GM12878 (cell line): ENCODE results near the gene CHIC2. TPM values are rescaled to one million over a fixed set of nuclear protein-coding genes. Genes with fewer than 3 reads are reported as not detected.

Source experiments
- ATAC-seq: fragments of 200-7000 bp; cut with Tn5 transposase; 3 replicates; pipeline ENCODE4 v1.9.1; 2020; ENCODE audit warnings: mild to moderate bottlenecking, moderate library complexity
- BruUV-seq: library from RNA; stranded (reverse); fragments of 400-500 nt; replicated peaks from 2 replicates; lab custom pipeline; 2021; lab: Mats Ljungman, UMichigan
- CTCF ChIA-PET: fragments of 300-600 bp; sonication (Branson Sonifier 250); formaldehyde crosslinking; extraction: SDS; loops from one replicate; lab custom pipeline; 2021; ENCODE audit warnings: inconsistent platforms; lab: Yijun Ruan, JAX
- POLR2A ChIA-PET: fragments of 350-600 bp; formaldehyde crosslinking; extraction: SDS; loops from one replicate; lab custom pipeline; 2021; ENCODE audit warnings: inconsistent platforms; lab: Charles Lee
- RAD21 ChIA-PET: fragments of 300-600 bp; sonication (Branson Sonifier 250); formaldehyde crosslinking; loops from one replicate; lab custom pipeline; 2023; ENCODE audit warnings: antibody characterized with exemption; ENCODE audit not compliant: unreplicated experiment; lab: Charles Lee
- SMC1A ChIA-PET: fragments of 300-600 bp; sonication (Branson Sonifier 250); formaldehyde crosslinking; loops from one replicate; lab custom pipeline; 2023; ENCODE audit not compliant: unreplicated experiment, uncharacterized antibody; lab: Charles Lee
- DNase-seq: peaks from one replicate; pipeline ENCODE4 v3.0.0-alpha.2; 2011; ENCODE audit warnings: low read depth, low spot score
- FAIRE-seq: peaks from 3 replicates; lab custom pipeline; 2011; peaks lifted over from hg19 to GRCh38; lab: Jason Lieb, UNC
- H2AFZ ChIP-seq: 2 replicates; pipeline ENCODE4 v1.6.0; 2011; ENCODE audit warnings: low read depth, low read length, control low read depth; ENCODE audit not compliant: control insufficient read depth
- H3K27ac ChIP-seq: 2 replicates; pipeline ENCODE4 v1.5.1; 2011; ENCODE audit warnings: control low read depth; ENCODE audit not compliant: control insufficient read depth, insufficient read depth
- H3K27me3 ChIP-seq, 2 experiments: replicated peaks in 1 of 2; 2 replicates each; pipeline versions ENCODE4 v1.6.0 to v1.6.1; 2011; ENCODE audit warnings: low read length in 1 of 2; ENCODE audit not compliant: control insufficient read depth in 2 of 2, insufficient read depth in 2 of 2
- H3K36me3 ChIP-seq, 2 experiments: 2 replicates each; pipeline ENCODE4 v1.5.1; 2011; ENCODE audit warnings: low read length in 1 of 2; ENCODE audit not compliant: control insufficient read depth in 2 of 2, insufficient read depth in 2 of 2
- H3K4me1 ChIP-seq: 2 replicates; pipeline ENCODE4 v1.6.1; 2011; ENCODE audit warnings: mild to moderate bottlenecking, low read length, moderate library complexity, mixed read lengths; ENCODE audit not compliant: control insufficient read depth, insufficient read depth
- H3K4me2 ChIP-seq: 2 replicates; pipeline ENCODE4 v1.6.0; 2011; ENCODE audit warnings: control low read depth; ENCODE audit not compliant: control insufficient read depth, insufficient read depth
- H3K4me3 ChIP-seq: fragments of 200-600 bp; sonication (generic); 2 replicates; pipeline ENCODE4 v1.5.1; 2016
- H3K79me2 ChIP-seq: 2 replicates; pipeline ENCODE4 v1.6.0; 2011; ENCODE audit warnings: low read length; ENCODE audit not compliant: control insufficient read depth, insufficient read depth
- H3K9ac ChIP-seq: 2 replicates; pipeline ENCODE4 v1.8.0; 2011; ENCODE audit warnings: low read length, control low read depth, mixed read lengths; ENCODE audit not compliant: control insufficient read depth, insufficient read depth
- H3K9me3 ChIP-seq: replicated peaks from 3 replicates; pipeline ENCODE4 v1.5.1; 2011; ENCODE audit warnings: mild to moderate bottlenecking, low read length; ENCODE audit not compliant: control insufficient read depth, insufficient read depth
- H4K20me1 ChIP-seq: 2 replicates; pipeline ENCODE4 v1.6.0; 2011; ENCODE audit not compliant: control insufficient read depth, insufficient read depth
- CHD4 ChIP-seq: fragments of 200-600 bp; sonication (generic); IDR thresholded peaks from 2 replicates; pipeline ENCODE4 v1.6.1; 2016; ENCODE audit warnings: mild to moderate bottlenecking
- FOXK2 ChIP-seq: fragments of 450-650 bp; IDR thresholded peaks from 2 replicates; pipeline ENCODE4 v1.6.1; 2017; ENCODE audit warnings: mild to moderate bottlenecking, moderate library complexity
- HDAC2 ChIP-seq: fragments of 200-600 bp; sonication (generic); IDR thresholded peaks from 2 replicates; pipeline ENCODE4 v1.6.1; 2017
- MTA2 ChIP-seq: fragments of 450-650 bp; IDR thresholded peaks from 2 replicates; pipeline ENCODE4 v1.6.1; 2016; ENCODE audit warnings: low read depth, mild to moderate bottlenecking, moderate library complexity
- MTA3 ChIP-seq: IDR thresholded peaks from 2 replicates; pipeline ENCODE4 v1.6.1; 2012; ENCODE audit warnings: low read length, inconsistent platforms, borderline replicate concordance
- MYB ChIP-seq: fragments of 150-350 bp; IDR thresholded peaks from 2 replicates; pipeline ENCODE4 v1.6.1; 2014; ENCODE audit warnings: mild to moderate bottlenecking, low read depth, low read length, borderline replicate concordance
- POLR2A ChIP-seq: IDR thresholded peaks from 2 replicates; pipeline ENCODE4 v1.6.1; 2011; ENCODE audit warnings: low read depth, mild to moderate bottlenecking, low read length
- WGBS: methylation state at CpG from one replicate; pipeline ENCODE4 v1.1.6; 2016; ENCODE audit warnings: low lambda C conversion rate; ENCODE audit not compliant: insufficient replicate concordance, insufficient coverage; ENCODE audit errors: missing lambda C conversion rate; 5-methylcytosine and 5-hydroxymethylcytosine counted together
- in situ Hi-C: fragments of 300-500 bp; cut with MboI; formaldehyde crosslinking; loops from 9 replicates; pipeline ENCODE4 v1.14.3; 2018; ENCODE audit warnings: mixed read lengths
- intact Hi-C: fragments of 100-400 bp; cut with micrococcal nuclease; formaldehyde crosslinking; loops from one replicate; pipeline ENCODE4 v1.14.2; 2022; ENCODE audit not compliant: unreplicated experiment
- polyA plus RNA-seq, 11 experiments: library from polyadenylated mRNA; depleted of rRNA in 4 of 11; unstranded in 6 of 11; stranded (reverse) in 5 of 11; fragments of >200 nt; fragmentation: Nextera tagmentation in 4 of 11; fragmentation: Illumina TruSeq in 1 of 11; extraction: Ambion mirVana in 4 of 11; extraction: Trizol in 1 of 11; gene quantifications; 1 replicate in 1 of 11; 2 replicates in 10 of 11; pipeline versions ENCODE4 v1.2.1 to v1.2.3, GENCODE V29; 2011 to 2016; ENCODE audit warnings: inconsistent platforms in 2 of 11, missing spikeins in 2 of 11, low read depth in 1 of 11
- total RNA-seq, 4 experiments: library from RNA; depleted of rRNA in 3 of 4; stranded (reverse); fragments of >200 nt in 3 of 4; fragmentation: Illumina TruSeq in 1 of 4; extraction: Trizol in 1 of 4; gene quantifications; 2 replicates each; pipeline versions ENCODE4 v1.2.1 to v1.2.3, GENCODE V29; 2013 to 2021
- TF ChIP-seq, protein P1 (sequence below): fragments of 150-350 bp; IDR thresholded peaks from 2 replicates; pipeline ENCODE4 v1.6.1; 2016; ENCODE audit warnings: low read depth, low read length

Gene CHIC2
- total and polyA plus RNA-seq, 10 of the 15 experiments (the other 5 are each of a cell fraction or from before 2014, with no cell fraction given) = 0.80 to 24.4 (median 12.2) TPM

DNA sequence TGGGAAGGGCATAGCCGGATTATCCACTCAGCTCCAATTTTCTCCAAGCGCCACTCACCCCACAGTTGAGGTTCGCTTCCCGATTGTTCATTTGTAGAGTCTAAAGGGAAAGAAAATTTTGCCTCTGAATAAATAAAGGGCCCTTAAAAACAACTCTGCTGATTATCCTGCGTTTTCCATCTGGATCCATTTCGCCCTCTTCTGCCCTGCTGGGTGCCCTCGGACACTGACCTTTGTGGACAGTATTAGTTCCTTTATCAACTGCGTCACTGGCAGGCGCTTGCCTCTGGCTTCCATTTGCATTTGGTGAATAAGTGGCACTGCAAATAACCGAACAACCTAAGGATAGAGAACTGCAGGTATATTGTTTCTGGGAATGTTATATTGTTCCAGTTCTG, 45.6 kb upstream of the CHIC2 start:
- Histone ChIP-seq H3K27me3 (peaks cover 6 to 8% of the 10 kb centered on the region in 2 experiments), H3K79me2 (no peaks in the 10 kb centered on the region), H3K4me2 (no peak overlapping the region), H3K36me3 (no peaks in the 10 kb centered on the region), H3K9me3 (no peaks in the 10 kb centered on the region), H3K4me1 (peaks cover 19% of the 10 kb centered on the region), H3K4me3 (no peak overlapping the region), H3K27ac (no peak overlapping the region), H3K9ac (no peak overlapping the region), H2AFZ (no peak overlapping the region), H4K20me1 (no peaks in the 10 kb centered on the region)
- ChIA-PET SMC1A (no interaction called here), POLR2A (no interaction called here), CTCF (no interaction called here), RAD21 (no interaction called here)
- intact Hi-C loops (no loop called here), in situ Hi-C loops (no loop called here)
- BruUV-seq = no TSS peak
- no peak for FAIRE-seq
- no peak for TF ChIP-seq HDAC2
- no peak for TF ChIP-seq MTA2
- no peak for TF ChIP-seq MYB
- no peak for TF ChIP-seq CHD4
- no peak for TF ChIP-seq POLR2A
- TF ChIP-seq, protein P1, sequence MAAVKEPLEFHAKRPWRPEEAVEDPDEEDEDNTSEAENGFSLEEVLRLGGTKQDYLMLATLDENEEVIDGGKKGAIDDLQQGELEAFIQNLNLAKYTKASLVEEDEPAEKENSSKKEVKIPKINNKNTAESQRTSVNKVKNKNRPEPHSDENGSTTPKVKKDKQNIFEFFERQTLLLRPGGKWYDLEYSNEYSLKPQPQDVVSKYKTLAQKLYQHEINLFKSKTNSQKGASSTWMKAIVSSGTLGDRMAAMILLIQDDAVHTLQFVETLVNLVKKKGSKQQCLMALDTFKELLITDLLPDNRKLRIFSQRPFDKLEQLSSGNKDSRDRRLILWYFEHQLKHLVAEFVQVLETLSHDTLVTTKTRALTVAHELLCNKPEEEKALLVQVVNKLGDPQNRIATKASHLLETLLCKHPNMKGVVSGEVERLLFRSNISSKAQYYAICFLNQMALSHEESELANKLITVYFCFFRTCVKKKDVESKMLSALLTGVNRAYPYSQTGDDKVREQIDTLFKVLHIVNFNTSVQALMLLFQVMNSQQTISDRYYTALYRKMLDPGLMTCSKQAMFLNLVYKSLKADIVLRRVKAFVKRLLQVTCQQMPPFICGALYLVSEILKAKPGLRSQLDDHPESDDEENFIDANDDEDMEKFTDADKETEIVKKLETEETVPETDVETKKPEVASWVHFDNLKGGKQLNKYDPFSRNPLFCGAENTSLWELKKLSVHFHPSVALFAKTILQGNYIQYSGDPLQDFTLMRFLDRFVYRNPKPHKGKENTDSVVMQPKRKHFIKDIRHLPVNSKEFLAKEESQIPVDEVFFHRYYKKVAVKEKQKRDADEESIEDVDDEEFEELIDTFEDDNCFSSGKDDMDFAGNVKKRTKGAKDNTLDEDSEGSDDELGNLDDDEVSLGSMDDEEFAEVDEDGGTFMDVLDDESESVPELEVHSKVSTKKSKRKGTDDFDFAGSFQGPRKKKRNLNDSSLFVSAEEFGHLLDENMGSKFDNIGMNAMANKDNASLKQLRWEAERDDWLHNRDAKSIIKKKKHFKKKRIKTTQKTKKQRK = no peak
- TF ChIP-seq MTA3 = no peak
- TF ChIP-seq FOXK2 = no peak
- DNase-seq = no peak
- no peak for ATAC-seq
- WGBS = 17% methylated on average over 10 of the region's 10 CpGs
